Activated effector memory CD4-positive, alpha-beta T cell treated with Interleukin-2 at 50 U/mL for 16 hours (primary cell): ENCODE measurements around the gene GRIK2.

Experiments
- DNase-seq: peaks from one replicate; pipeline ENCODE4 v3.0.0-alpha.2; 2020

GRIK2 gene

GRCh38 chr6:101401171-101401570 is 7.7 kb downstream of the GRIK2 start:
- no peak for DNase-seq

- no peak for DNase-seq
Measured at GRCh38 chr6:101401792-101402621, 8.5 kb downstream of the GRIK2 start.

GRCh38 chr6:101402622-101403031 is 9.1 kb downstream of the GRIK2 start:
- DNase-seq = no peak

DNA sequence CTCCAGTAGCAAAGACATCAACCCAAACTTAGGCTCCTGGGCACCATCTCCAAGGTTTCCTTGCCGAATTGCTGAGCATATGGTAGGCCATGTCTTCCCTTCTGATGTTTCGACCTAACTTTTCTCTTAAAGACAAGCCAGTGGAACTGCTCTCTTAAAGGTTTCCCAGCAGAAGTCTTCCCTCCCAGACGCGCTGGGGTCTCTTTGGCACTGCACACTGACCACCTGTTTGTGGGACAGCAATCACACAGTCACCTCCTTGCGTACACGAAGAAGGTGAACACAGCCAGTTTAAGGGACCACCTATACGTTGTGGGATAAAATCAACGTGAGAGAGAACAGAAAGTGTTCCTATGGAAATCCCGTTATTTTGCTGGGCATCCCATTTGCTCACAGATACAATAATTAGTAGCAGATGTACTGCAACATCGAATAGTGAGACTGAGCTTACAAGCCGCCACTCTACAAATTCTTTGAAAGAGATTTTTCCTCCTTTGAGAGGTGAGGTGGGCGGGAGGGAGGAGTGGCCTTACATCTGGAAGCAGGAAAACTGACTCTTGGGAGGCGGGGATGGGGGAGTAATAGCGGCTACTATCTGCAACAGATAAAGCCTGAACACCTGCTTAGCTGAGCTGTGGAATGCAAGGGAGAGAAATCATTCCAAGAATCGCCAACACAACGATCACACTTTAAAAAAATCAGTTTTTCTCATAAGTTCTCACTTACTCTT is 9.9 kb downstream of the GRIK2 start:
- DNase-seq = no peak

- no peak for DNase-seq
Measured at GRCh38 chr6:101404775-101405174, 11.3 kb downstream of the GRIK2 start.

- no peak for DNase-seq
Measured at GRCh38 chr6:101413773-101414172, 20.3 kb downstream of the GRIK2 start.

DNA sequence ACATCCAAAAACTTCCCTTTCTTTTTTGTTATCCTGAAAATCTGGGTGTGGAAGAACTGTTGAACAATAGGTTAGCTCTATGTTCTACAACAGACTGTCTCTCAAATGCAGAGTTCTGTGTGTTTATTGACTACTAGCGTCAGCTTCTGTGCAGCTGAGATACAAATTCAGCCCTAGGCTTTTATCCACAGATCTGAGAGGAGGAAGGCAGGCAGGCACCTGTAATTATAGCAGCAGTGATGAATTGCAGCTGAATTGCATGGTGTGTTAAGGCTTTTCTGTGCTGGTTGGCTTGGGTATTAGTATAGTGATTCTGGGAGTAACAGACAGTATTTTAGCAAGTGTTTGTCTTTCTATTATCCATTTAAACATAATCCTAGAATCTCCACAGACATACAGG is 24.4 kb downstream of the GRIK2 start:
- no peak for DNase-seq

DNA sequence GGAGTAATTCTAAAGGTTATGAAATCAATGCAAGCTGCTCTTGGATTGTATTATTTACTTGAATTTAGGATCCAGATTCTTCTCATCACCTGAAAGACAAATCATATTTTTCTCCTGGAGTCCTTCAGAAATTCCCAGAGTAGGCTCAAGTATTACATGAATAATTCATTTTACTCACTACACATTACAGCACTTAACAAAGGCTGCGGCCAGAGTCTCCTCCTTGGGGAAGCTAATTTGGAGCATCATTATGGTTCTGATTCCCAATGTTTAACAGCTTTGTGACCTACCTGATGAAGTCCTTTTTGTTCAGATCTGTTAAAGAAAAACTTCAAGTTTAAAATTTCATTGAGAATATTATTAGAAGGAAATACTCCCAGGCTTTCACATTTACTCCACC is 28.7 kb downstream of the GRIK2 start:
- DNase-seq = no peak

- no peak for DNase-seq
Measured at GRCh38 chr6:101422811-101423210, 29.3 kb downstream of the GRIK2 start.

DNA sequence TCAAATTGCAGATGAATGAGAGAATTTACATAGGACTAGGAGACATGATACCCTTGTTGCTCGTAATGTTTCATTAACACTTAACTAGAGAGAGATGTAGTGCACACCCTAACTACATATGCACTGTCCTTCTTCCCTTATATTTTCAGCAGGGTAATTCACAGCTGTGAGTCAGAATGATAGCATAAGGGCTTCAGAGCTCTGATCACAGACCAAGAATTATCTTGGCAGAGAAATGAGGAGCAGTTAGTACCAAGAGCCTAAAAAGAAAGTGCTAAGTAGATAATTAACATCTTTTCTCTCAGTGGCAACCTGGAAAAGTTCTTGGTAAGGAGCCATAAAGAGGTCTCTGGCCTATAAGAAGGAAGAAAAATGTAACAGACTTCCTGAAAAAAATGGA is 35.8 kb downstream of the GRIK2 start:
- DNase-seq = no peak

DNA sequence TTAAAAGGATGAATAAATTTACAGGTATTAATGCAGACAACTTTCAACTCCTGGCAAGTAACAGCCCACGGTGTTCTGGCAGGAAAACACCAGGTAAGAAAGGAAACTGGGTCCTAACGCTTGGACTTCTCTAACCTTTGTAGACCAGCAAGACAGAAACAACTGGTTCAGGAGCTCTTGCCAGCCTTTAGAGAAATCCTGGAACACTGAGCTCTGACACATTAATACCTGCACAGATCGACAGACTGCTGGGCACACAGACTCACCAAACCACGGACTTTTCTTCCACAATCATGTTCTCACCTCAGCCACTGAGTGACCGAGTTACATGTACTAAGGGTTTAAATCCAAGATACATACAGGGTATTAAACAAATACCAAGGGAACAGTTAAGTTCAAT is 36.3 kb downstream of the GRIK2 start:
- no peak for DNase-seq

DNA sequence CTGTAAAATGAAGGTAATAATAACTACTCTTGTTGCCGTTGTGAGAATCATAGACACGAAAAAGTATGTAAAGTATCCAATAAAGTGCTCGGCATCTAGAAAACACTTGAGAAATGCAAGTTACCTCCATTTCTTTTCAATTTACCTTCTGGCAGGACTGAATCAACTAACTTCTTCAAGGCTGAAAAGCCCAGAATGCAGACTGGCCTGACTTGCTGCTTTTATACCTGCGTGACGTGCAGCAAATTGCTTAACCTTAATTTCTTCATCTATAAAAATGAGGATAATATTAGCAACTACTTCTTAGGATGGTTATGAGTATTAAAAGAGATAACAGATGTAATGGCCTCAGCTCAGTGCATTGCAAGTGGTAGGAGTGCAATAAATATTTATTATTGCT is 39.6 kb downstream of the GRIK2 start:
- no peak for DNase-seq

- no peak for DNase-seq
Measured at GRCh38 chr6:101434601-101435000, 41.1 kb downstream of the GRIK2 start.

- no peak for DNase-seq
Measured at GRCh38 chr6:101435038-101435437, 41.5 kb downstream of the GRIK2 start.

GRCh38 chr6:101439790-101440189 is 46.3 kb downstream of the GRIK2 start:
- DNase-seq = no peak

DNA sequence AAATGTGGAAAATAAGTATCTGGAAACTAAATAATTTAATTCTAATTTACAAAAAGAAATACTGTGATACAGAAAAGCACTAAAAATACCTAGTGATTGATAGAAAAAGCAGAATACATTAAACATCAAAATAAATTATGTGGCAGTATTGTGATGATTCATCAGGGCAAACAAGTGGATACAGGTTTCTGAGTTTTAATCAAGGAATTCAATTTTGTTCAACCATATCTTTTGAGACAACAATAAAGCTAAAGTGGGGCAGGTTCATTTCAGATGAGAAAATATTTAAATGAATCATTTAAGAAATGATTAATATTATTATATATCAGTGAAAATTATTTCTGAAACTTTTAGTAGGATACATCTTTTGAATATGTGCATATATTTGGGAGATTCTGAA is 49.8 kb downstream of the GRIK2 start:
- DNase-seq = no peak

- DNase-seq = no peak
Measured at GRCh38 chr6:101444717-101445116, 51.2 kb downstream of the GRIK2 start.

DNA sequence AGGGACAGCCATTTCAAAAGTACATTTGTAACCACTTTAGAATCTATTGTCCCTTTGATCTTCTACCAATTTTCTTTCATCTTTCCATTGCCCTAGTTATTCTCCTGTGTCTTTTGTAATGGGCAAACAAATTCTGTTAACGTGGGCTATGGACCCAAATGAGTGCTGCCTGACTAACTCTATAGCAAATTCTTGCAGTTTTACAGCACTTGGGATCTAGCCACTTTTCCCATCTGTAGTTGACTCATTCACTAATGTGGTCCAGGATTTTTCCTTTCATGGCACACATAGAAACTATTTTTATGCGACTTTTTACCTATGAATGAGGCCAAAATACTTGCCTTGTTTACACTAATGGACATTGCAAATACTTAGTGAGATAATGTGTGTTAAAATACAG is 52.0 kb downstream of the GRIK2 start:
- no peak for DNase-seq

- DNase-seq = no peak
Measured at GRCh38 chr6:101450901-101451300, 57.4 kb downstream of the GRIK2 start.

DNA sequence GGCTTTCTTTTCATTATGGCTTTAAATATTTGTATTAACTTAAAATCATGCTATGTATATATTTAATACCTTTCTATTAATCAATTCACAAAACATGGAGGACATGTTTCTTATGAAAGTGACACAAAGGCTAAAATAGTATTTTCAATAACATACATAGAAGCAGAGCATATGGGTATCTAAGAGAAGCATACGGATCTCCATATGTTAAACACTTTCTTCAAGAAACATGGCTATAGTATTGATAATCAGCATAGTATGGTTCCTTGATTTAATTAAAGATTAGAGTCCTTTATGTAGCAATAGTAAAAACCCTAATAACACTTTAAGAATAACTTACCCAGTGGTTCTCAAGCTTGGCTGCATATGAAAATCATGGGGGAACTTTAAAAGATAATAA is 58.5 kb downstream of the GRIK2 start:
- DNase-seq = no peak

- DNase-seq = no peak
Measured at GRCh38 chr6:101453221-101453620, 59.7 kb downstream of the GRIK2 start.

DNA sequence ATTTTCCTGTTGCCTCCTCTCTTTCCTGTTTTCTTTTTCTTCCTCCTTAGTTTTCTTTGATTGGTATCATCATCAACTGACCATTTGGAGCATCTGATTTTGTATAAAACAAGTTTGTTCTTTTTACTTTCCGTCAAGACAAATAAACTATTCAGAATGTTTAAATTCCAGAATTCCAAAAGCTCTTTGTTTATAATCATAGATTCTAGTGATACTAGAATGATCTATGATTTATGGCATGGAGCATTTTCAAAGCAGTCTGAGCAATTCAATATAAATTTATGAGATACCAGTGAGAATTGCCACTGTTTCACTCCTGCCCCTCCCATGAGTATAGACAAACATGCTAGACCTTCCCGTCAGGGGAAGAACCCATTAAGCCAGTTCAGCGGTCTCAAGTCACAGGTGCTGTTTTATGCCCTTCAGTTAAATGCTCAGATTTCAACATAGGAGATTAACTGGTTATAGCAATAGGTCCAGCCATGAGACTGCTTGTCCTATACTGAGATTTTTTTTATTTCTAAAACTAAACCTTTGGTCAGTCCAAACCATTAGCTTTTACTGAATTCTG is 60.7 kb downstream of the GRIK2 start:
- DNase-seq = no peak

DNA sequence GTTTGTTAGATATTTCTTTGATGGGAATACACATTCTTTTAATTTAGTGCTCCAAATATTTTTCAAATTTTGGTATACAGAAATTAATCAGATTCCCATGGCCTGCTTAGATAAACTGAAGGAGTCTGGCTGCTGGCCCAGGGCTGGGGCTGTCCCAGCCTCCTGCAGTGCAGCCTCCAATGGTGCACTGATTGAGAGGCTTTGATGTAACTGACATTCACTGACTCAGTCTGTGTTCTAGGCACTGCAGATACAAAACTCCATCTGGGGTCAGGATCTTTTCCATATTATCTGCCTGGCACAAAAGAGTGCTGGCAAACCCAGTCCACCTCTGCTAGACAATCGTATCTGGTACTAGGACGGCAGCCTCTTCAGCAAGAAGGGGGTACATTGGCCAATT is 64.8 kb downstream of the GRIK2 start:
- no peak for DNase-seq

DNA sequence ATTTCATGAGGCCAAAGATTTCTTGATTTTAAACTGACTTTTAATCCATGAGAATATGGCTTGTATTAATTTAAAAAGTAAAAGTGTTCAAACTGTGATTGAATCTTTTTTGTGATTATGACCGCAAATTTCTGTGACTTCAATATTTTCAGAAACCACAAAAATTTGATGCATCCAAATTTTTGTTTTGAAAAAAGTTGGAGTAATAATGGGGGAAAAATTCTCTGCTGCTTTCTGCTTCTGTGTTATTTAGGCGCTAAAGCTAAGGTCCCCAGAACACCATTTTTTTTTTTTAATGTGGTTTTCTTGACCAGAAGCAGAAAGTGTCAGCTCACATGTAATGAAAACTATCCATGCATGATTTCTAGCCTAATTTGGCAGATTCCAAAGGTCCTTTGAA is 65.3 kb downstream of the GRIK2 start:
- no peak for DNase-seq
